OCI-LY7 (cell line): Measurements from ENCODE around the gene CACNA2D2. TPM values are rescaled to one million over a fixed set of nuclear protein-coding genes. Genes with fewer than 3 reads are reported as not detected.

ENCODE experiments used
- BruUV-seq: library from RNA; stranded (reverse); fragments of 400-500 nt; replicated peaks from 2 replicates; lab custom pipeline; 2021; lab: Mats Ljungman, UMichigan
- CTCF ChIA-PET: fragments of 300-600 bp; sonication (Branson Sonifier 250); formaldehyde crosslinking; loops from one replicate; lab custom pipeline; 2022; ENCODE audit warnings: antibody characterized with exemption; ENCODE audit not compliant: unreplicated experiment; lab: Charles Lee
- POLR2A ChIA-PET: fragments of 300-600 bp; sonication (Branson Sonifier 250); formaldehyde crosslinking; loops from one replicate; lab custom pipeline; 2022; ENCODE audit warnings: antibody characterized with exemption; lab: Charles Lee
- DNase-seq: peaks from one replicate; pipeline ENCODE4 v3.0.0-alpha.2; 2015; ENCODE audit warnings: low spot score
- H2AFZ ChIP-seq: fragments of 200-600 bp; sonication (generic), shearing (Covaris generic); 2 replicates; pipeline ENCODE4 v1.6.1; 2014; ENCODE audit warnings: mild to moderate bottlenecking, antibody characterized with exemption, low read length, moderate library complexity
- H3K27ac ChIP-seq: fragments of 200-600 bp; sonication (generic); 2 replicates; pipeline ENCODE4 v1.5.1; 2014; ENCODE audit warnings: mixed run types, low read depth, mild to moderate bottlenecking, moderate library complexity, low read length, inconsistent platforms; ENCODE audit not compliant: poor library complexity, severe bottlenecking
- H3K36me3 ChIP-seq: fragments of 200-600 bp; sonication (generic); 2 replicates; pipeline ENCODE4 v1.6.1; 2014; ENCODE audit warnings: mild to moderate bottlenecking, antibody characterized with exemption, low read length, moderate library complexity, mixed read lengths; ENCODE audit not compliant: insufficient read depth
- H3K4me1 ChIP-seq: fragments of 200-600 bp; sonication (generic); 2 replicates; pipeline ENCODE4 v1.5.1; 2014; ENCODE audit warnings: mild to moderate bottlenecking, low read length; ENCODE audit not compliant: insufficient read depth, poor library complexity, severe bottlenecking
- H3K4me2 ChIP-seq: fragments of 200-600 bp; sonication (generic); 2 replicates; pipeline ENCODE4 v1.6.1; 2014; ENCODE audit warnings: mild to moderate bottlenecking, low read length
- H3K4me3 ChIP-seq: fragments of 200-600 bp; sonication (generic); 2 replicates; pipeline ENCODE4 v1.5.1; 2014; ENCODE audit warnings: mild to moderate bottlenecking, low read depth, low read length; ENCODE audit not compliant: poor library complexity, severe bottlenecking
- H3K79me2 ChIP-seq: fragments of 200-600 bp; sonication (generic); 2 replicates; pipeline ENCODE4 v1.6.1; 2016; ENCODE audit warnings: low read depth, mild to moderate bottlenecking, low read length, moderate library complexity, mixed read lengths; ENCODE audit not compliant: insufficient read depth
- H3K9me2 ChIP-seq: fragments of 200-600 bp; sonication (generic); 2 replicates; pipeline ENCODE4 v1.6.1; 2016; ENCODE audit warnings: mild to moderate bottlenecking, low read length, mixed read lengths; ENCODE audit not compliant: insufficient read depth
- H3K9me3 ChIP-seq: fragments of 200-600 bp; sonication (generic); 2 replicates; pipeline ENCODE4 v1.6.1; 2014; ENCODE audit warnings: mild to moderate bottlenecking, mixed run types, low read length, mixed read lengths
- H4K20me1 ChIP-seq: fragments of 200-600 bp; sonication (generic); 2 replicates; pipeline ENCODE4 v1.6.1; 2014; ENCODE audit warnings: mild to moderate bottlenecking, antibody characterized with exemption, low read length, moderate library complexity, mixed read lengths; ENCODE audit not compliant: insufficient read depth
- EZH2phosphoT487 ChIP-seq: fragments of 200-600 bp; sonication (generic); IDR thresholded peaks from 2 replicates; pipeline ENCODE4 v1.6.1; 2018; ENCODE audit warnings: low read depth, borderline replicate concordance, mild to moderate bottlenecking, mixed run types, antibody characterized with exemption, low read length, moderate library complexity, mixed read lengths
- intact Hi-C: fragments of 100-400 bp; cut with micrococcal nuclease; formaldehyde crosslinking; loops from one replicate; pipeline ENCODE4 v1.10.0; 2022; ENCODE audit not compliant: unreplicated experiment
- total RNA-seq, 2 experiments: library from RNA; depleted of rRNA in 1 of 2; stranded (reverse); fragments of >200 nt in 1 of 2; shearing (Covaris generic) in 1 of 2; gene quantifications; 2 replicates each; pipeline ENCODE4 v1.2.3, GENCODE V29; 2014 to 2022
- TF ChIP-seq, protein P1 (sequence below): fragments of 200-600 bp; sonication (generic); conservative IDR thresholded peaks from 2 replicates; pipeline ENCODE4 v1.5.1; 2014; ENCODE audit warnings: mild to moderate bottlenecking, antibody characterized with exemption, low read length, moderate library complexity, mixed read lengths

Gene CACNA2D2
- total RNA-seq, 2 experiments from 2014 or later = 0.09 to 0.21 TPM

- Histone ChIP-seq H2AFZ (no peak overlapping the region), H3K36me3 (peaks cover 66% of the 10 kb centered on the region), H3K9me3 (no peaks in the 10 kb centered on the region), H3K27ac (peak overlapping the region; percentile 37), H3K4me1 (peaks cover 46% of the 10 kb centered on the region), H3K4me2 (peak overlapping the region; percentile 90), H3K79me2 (peaks cover 50% of the 10 kb centered on the region), H3K9me2 (no peaks in the 10 kb centered on the region), H3K4me3 (peak overlapping the region; percentile 32), H4K20me1 (peaks cover 5% of the 10 kb centered on the region)
- no peak for TF ChIP-seq EZH2phosphoT487
- TF ChIP-seq, protein P1, sequence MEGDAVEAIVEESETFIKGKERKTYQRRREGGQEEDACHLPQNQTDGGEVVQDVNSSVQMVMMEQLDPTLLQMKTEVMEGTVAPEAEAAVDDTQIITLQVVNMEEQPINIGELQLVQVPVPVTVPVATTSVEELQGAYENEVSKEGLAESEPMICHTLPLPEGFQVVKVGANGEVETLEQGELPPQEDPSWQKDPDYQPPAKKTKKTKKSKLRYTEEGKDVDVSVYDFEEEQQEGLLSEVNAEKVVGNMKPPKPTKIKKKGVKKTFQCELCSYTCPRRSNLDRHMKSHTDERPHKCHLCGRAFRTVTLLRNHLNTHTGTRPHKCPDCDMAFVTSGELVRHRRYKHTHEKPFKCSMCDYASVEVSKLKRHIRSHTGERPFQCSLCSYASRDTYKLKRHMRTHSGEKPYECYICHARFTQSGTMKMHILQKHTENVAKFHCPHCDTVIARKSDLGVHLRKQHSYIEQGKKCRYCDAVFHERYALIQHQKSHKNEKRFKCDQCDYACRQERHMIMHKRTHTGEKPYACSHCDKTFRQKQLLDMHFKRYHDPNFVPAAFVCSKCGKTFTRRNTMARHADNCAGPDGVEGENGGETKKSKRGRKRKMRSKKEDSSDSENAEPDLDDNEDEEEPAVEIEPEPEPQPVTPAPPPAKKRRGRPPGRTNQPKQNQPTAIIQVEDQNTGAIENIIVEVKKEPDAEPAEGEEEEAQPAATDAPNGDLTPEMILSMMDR = no peak
- POLR2A ChIA-PET = interaction anchor here (1.0 to 1.8 kb wide), 2 partner anchors 14 to 16 kb away, joined by 5 to 6 read pairs; partner anchors contain the start of genes CYB561D2 and NPRL2
- CTCF ChIA-PET = no interaction called here
- no TSS peak for BruUV-seq
- intact Hi-C loops = loop anchor here (5.0 kb wide), 2 partner anchors 37 to 97 kb away; partner anchors contain the start of genes GNAI2, HYAL3 and NAA80
- DNase-seq = no peak
Observed at GRCh38 chr3:50334339-50335075, 168.9 kb downstream of the CACNA2D2 start.

GRCh38 chr3:50333744-50334328 lies 169.6 kb downstream of the CACNA2D2 start:
- peak overlapping the region; percentile 32 for H3K4me3 ChIP-seq
- TF ChIP-seq, protein P1 = no peak
- TF ChIP-seq EZH2phosphoT487 = no peak
- H3K79me2 ChIP-seq = peaks cover 50% of the 10 kb centered on the region
- intact Hi-C loops = no loop called here
- H2AFZ ChIP-seq = no peak overlapping the region
- ChIA-PET CTCF (no interaction called here), POLR2A (interaction anchor here (1.0 to 1.8 kb wide), 2 partner anchors 14 to 16 kb away, joined by 5 to 6 read pairs; partner anchors contain the start of genes CYB561D2 and NPRL2)
- H4K20me1 ChIP-seq = peaks cover 5% of the 10 kb centered on the region
- peaks cover 39% of the 10 kb centered on the region for H3K4me1 ChIP-seq
- H3K27ac ChIP-seq = peak overlapping the region; percentile 37
- no TSS peak for BruUV-seq
- H3K4me2 ChIP-seq = peak overlapping the region; percentile 90
- no peak for DNase-seq
- H3K9me3 ChIP-seq = no peaks in the 10 kb centered on the region
- no peaks in the 10 kb centered on the region for H3K9me2 ChIP-seq
- H3K36me3 ChIP-seq = peaks cover 70% of the 10 kb centered on the region
